ENCODE measurements around the gene EBP.

- no peak for TF ChIP-seq CTCF (IDR thresholded peaks at IDR 0.05)
- no peak for TF ChIP-seq ZFX (IDR thresholded peaks at IDR 0.05; ENCODE audit: borderline replicate concordance)
Observed at GRCh38 chrX:48489296-48489695, 32.3 kb upstream of the EBP start.
